K562 (cell line): ENCODE measurements around the gene IFT52. TPM values are rescaled to one million over a fixed set of nuclear protein-coding genes. Genes with fewer than 3 reads are reported as not detected.

Experiments
- CBX5 ChIP-seq: IDR thresholded peaks from 2 replicates; pipeline ENCODE4 v1.6.1; 2014; ENCODE audit warnings: low read depth, borderline replicate concordance
- CHD2 ChIP-seq: IDR thresholded peaks from 2 replicates; pipeline ENCODE4 v1.6.1; 2011; ENCODE audit warnings: low read depth, low read length
- CREB3L1 ChIP-seq: fragments of 450-650 bp; IDR thresholded peaks from 2 replicates; pipeline ENCODE4 v1.6.1; 2014; ENCODE audit warnings: low read depth, mild to moderate bottlenecking, moderate library complexity, borderline replicate concordance
- HDAC8 ChIP-seq: fragments of 450-650 bp; IDR thresholded peaks from 2 replicates; pipeline ENCODE4 v1.6.1; 2016; ENCODE audit warnings: mild to moderate bottlenecking, missing genetic modification characterization, moderate library complexity, missing compliant biosample characterization
- MCM3 ChIP-seq: fragments of 450-650 bp; IDR thresholded peaks from 2 replicates; pipeline ENCODE4 v1.6.1; 2016
- POU5F1 ChIP-seq: fragments of 150-350 bp; IDR thresholded peaks from 2 replicates; pipeline ENCODE4 v1.6.1; 2014; ENCODE audit warnings: borderline replicate concordance, low read length, low read depth, mild to moderate bottlenecking; ENCODE audit not compliant: partially characterized antibody
- TEAD1 ChIP-seq, 2 experiments: fragments of 450-650 bp in 1 of 2; sonication (generic) in 1 of 2; formaldehyde crosslinking; IDR thresholded peaks; 2 replicates each; pipeline versions ENCODE4 v1.4.0 to v1.8.0; 2020 to 2022; ENCODE audit warnings: mild to moderate bottlenecking in 2 of 2, missing genetic modification reagents in 1 of 2
- THRB ChIP-seq: fragments of 450-650 bp; formaldehyde crosslinking; conservative IDR thresholded peaks from 2 replicates; pipeline ENCODE4 v1.4.0; 2022; ENCODE audit warnings: mild to moderate bottlenecking, missing genetic modification characterization
- TSC22D4 ChIP-seq: fragments of 450-650 bp; IDR thresholded peaks from 2 replicates; pipeline ENCODE4 v1.6.1; 2016; ENCODE audit warnings: missing genetic modification characterization, missing biosample characterization, control low read depth
- USF1 ChIP-seq: sonication (generic); formaldehyde crosslinking; IDR thresholded peaks from 2 replicates; pipeline ENCODE4 v1.9.0; 2022; ENCODE audit warnings: mild to moderate bottlenecking, missing genetic modification reagents
- ZNF24 ChIP-seq: fragments of 450-650 bp; IDR thresholded peaks from 2 replicates; pipeline ENCODE4 v1.6.1; 2016
- ZNF253 ChIP-seq: fragments of 250-450 bp; sonication (Bioruptor Pico); conservative IDR thresholded peaks from 2 replicates; pipeline ENCODE4 v1.6.1; 2021; ENCODE audit warnings: mild to moderate bottlenecking
- ZNF280A ChIP-seq: fragments of 450-650 bp; IDR thresholded peaks from 2 replicates; pipeline ENCODE4 v1.6.1; 2018; ENCODE audit warnings: mild to moderate bottlenecking, low read depth; ENCODE audit not compliant: partially characterized antibody
- ZNF384 ChIP-seq: IDR thresholded peaks from 2 replicates; pipeline ENCODE4 v1.6.1; 2012; ENCODE audit warnings: low read depth, low read length, improper control_type of control experiment
- polyA plus RNA-seq, 8 experiments: library from polyadenylated mRNA; depleted of rRNA in 4 of 8; stranded (reverse) in 5 of 8; unstranded in 3 of 8; fragments of >200 nt; fragmentation: Nextera tagmentation in 2 of 8; fragmentation: Illumina TruSeq in 1 of 8; extraction: Ambion mirVana in 2 of 8; extraction: Trizol in 1 of 8; gene quantifications; 2 replicates each; pipeline versions ENCODE4 v1.2.1 to v1.2.3, GENCODE V29; 2011 to 2014; ENCODE audit warnings: inconsistent platforms in 1 of 8, missing spikeins in 1 of 8
- total RNA-seq, 7 experiments: library from RNA; depleted of rRNA in 6 of 7; stranded (reverse); fragments of >200 nt in 6 of 7; fragmentation: Illumina TruSeq in 2 of 7; extraction: Trizol in 2 of 7; gene quantifications; 2 replicates each; pipeline versions ENCODE4 v1.2.1 to v1.2.3, GENCODE V29; 2011 to 2021; ENCODE audit warnings: low replicate concordance in 1 of 7
- TF ChIP-seq, protein P1 (sequence below): IDR thresholded peaks from 2 replicates; pipeline ENCODE4 v1.6.1; 2012; ENCODE audit warnings: low read depth, low read length, improper control_type of control experiment, borderline replicate concordance
- TF ChIP-seq, protein P2 (sequence below): fragments of 250-450 bp; sonication (Bioruptor Pico); IDR thresholded peaks from 2 replicates; pipeline ENCODE4 v1.9.0; 2021; ENCODE audit warnings: mild to moderate bottlenecking, inconsistent platforms

Gene IFT52
- total and polyA plus RNA-seq, 9 of the 15 experiments (the other 6 are each of a cell fraction or from before 2014, with no cell fraction given): 11.0 to 31.4 (median 20.4) TPM

- no peak for TF ChIP-seq ZNF280A
- no peak for TF ChIP-seq TSC22D4
- TF ChIP-seq, protein P1, sequence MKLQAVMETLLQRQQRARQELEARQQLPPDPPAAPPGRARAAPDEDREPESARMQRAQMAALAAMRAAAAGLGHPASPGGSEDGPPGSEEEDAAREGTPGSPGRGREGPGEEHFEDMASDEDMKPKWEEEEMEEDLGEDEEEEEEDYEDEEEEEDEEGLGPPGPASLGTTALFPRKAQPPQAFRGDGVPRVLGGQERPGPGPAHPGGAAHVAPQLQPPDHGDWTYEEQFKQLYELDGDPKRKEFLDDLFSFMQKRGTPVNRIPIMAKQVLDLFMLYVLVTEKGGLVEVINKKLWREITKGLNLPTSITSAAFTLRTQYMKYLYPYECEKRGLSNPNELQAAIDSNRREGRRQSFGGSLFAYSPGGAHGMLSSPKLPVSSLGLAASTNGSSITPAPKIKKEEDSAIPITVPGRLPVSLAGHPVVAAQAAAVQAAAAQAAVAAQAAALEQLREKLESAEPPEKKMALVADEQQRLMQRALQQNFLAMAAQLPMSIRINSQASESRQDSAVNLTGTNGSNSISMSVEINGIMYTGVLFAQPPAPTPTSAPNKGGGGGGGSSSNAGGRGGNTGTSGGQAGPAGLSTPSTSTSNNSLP: no peak; the same call in 1 of the 2 replicates
- TF ChIP-seq THRB (CRISPR knock-in tag): no peak
- TF ChIP-seq ZNF384: no peak
- no peak for TF ChIP-seq CHD2
- no peak for TF ChIP-seq CREB3L1
- no peak for TF ChIP-seq MCM3
- TF ChIP-seq ZNF24: no peak
- TF ChIP-seq, protein P2, sequence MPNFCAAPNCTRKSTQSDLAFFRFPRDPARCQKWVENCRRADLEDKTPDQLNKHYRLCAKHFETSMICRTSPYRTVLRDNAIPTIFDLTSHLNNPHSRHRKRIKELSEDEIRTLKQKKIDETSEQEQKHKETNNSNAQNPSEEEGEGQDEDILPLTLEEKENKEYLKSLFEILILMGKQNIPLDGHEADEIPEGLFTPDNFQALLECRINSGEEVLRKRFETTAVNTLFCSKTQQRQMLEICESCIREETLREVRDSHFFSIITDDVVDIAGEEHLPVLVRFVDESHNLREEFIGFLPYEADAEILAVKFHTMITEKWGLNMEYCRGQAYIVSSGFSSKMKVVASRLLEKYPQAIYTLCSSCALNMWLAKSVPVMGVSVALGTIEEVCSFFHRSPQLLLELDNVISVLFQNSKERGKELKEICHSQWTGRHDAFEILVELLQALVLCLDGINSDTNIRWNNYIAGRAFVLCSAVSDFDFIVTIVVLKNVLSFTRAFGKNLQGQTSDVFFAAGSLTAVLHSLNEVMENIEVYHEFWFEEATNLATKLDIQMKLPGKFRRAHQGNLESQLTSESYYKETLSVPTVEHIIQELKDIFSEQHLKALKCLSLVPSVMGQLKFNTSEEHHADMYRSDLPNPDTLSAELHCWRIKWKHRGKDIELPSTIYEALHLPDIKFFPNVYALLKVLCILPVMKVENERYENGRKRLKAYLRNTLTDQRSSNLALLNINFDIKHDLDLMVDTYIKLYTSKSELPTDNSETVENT (CRISPR knock-in tag): 0 out of 2 replicates have a peak, but pooled peaks have one; percentile 47
- peak; percentile 41 for TF ChIP-seq USF1 (CRISPR knock-in tag)
- no peak for TF ChIP-seq CBX5
- peak in 1 of 2 experiments; percentile 38; a peak in 2 of 4 replicates for TF ChIP-seq TEAD1 (CRISPR knock-in tag; IDR thresholded peaks at IDR 0.05)
- TF ChIP-seq HDAC8 (tag): no peak
- no peak for TF ChIP-seq ZNF253 (CRISPR knock-in tag)
- no peak for TF ChIP-seq POU5F1
These were observed at the start of gene IFT52 (continued) for GRCh38 chr20:43590392-43591303.
